HG03025 (cell line): ENCODE data around the gene ENOX1.
A peak's percentile ranks its signal among the peaks of the same experiment; 100 is the strongest.

Experiments
- ATAC-seq: cut with Tn5 transposase; IDR thresholded peaks from one replicate; pipeline ENCODE4 v1.9.1; 2021; ENCODE audit warnings: mild to moderate bottlenecking, moderate library complexity; ENCODE audit not compliant: unreplicated experiment, low FRiP score

ENOX1 gene

DNA sequence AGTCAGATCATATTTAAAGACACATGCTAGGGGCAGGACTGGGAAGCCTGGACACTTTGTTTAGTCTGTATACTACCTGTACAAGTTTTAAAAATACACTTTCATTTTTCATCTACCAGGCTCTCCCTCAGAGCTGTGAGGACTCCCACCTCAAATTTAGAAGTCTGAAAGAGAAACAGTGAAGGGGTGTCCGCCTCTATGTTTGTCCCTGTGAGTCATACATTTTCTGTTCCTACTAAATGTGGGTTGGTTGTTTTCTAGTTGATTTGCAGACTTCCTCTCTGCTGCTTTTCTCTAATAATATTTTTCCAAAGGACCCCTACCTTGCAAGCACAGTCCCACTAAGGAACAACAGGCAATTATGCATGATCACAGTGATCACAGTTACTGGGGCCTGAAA is 110.5 kb downstream of the ENOX1 start:
- ATAC-seq, result peak; percentile 96

GRCh38 chr13:43675577-43675976 is 111.2 kb downstream of the ENOX1 start:
- no peak for ATAC-seq

- no peak for ATAC-seq
Observed at GRCh38 chr13:43669964-43670363, 116.8 kb downstream of the ENOX1 start.

DNA sequence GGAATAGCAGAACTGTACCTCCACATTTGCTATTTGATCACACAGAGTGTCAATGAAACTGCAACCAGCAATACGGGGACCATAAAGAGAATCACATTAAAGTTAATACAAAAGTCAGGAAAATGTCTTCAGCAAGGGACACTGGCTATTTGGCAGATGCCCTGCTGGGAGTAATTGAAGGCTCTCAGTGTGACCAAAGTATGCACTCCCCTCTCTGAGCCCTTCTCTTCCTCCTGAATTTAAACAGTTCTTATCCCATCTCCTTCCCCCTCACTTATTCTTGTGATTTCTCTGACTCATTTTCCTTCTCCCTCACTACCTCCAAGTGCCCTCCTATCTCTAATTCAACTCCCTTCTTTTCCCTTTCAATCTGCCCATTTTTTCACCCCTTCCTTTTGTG is 117.7 kb downstream of the ENOX1 start:
- no peak for ATAC-seq

GRCh38 chr13:43666403-43666802 is 120.4 kb downstream of the ENOX1 start:
- ATAC-seq, result no peak

GRCh38 chr13:43665388-43665787 is 121.4 kb downstream of the ENOX1 start:
- no peak for ATAC-seq

- ATAC-seq, result no peak
Observed at GRCh38 chr13:43664700-43665191, 122.0 kb downstream of the ENOX1 start.

GRCh38 chr13:43663474-43664090 is 123.2 kb downstream of the ENOX1 start:
- no peak for ATAC-seq

DNA sequence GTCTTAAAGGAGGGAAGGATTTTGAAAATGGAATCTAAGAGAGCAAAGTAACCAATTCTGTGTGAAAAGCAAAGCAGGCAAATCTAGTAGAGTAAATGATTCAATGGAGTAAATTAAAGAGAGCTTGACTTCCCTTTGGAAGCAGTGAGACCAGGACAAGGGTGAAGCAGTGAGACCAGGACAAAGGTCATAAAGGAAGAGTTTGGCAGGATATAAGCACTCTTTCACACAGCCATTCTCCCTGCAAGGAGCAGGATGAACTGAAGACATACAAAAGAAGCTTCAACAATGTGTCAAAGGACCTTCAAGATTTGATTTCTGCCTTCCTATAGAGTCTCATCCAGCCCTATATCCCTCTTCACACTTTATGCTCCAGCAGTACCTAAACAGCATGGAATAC is 123.8 kb downstream of the ENOX1 start:
- ATAC-seq, result no peak

DNA sequence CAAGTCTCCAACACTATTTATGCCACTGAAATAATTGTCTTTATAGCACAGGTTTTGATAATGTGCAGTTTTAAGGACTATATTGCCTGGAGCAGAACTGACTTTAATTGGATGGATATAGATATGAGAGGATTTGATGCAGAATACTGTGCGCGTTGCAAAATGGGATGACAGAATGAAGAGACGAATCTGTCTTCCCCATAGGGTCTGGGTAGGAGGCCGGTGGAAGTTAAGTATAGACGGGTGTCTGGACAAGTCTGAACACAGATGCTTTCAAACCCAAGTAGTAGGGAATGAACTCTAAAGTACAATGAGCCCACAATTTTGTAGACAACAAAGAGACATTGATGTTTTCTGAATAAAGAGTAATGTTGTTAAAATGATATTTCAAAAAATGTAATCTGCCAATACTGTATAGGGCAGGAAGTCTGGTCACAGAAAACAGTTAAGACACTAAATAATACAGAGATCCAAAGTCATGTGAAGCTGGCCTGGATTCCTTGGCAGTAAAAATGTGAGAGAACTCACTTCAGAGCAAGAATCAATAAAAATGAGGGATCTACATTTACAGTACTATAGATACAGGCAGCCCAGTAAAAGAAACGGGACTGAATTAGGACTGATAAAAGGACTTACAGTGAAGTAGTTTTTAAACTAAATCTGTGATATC is 125.5 kb downstream of the ENOX1 start:
- ATAC-seq, result no peak

GRCh38 chr13:43657485-43657884 is 129.3 kb downstream of the ENOX1 start:
- ATAC-seq, result no peak

GRCh38 chr13:43653980-43654379 is 132.8 kb downstream of the ENOX1 start:
- ATAC-seq, result no peak

- no peak for ATAC-seq
Observed at GRCh38 chr13:43653395-43653794, 133.4 kb downstream of the ENOX1 start.

- no peak for ATAC-seq
Observed at GRCh38 chr13:43652760-43653159, 134.0 kb downstream of the ENOX1 start.

- no peak for ATAC-seq
Observed at GRCh38 chr13:43650882-43651281, 135.9 kb downstream of the ENOX1 start.

DNA sequence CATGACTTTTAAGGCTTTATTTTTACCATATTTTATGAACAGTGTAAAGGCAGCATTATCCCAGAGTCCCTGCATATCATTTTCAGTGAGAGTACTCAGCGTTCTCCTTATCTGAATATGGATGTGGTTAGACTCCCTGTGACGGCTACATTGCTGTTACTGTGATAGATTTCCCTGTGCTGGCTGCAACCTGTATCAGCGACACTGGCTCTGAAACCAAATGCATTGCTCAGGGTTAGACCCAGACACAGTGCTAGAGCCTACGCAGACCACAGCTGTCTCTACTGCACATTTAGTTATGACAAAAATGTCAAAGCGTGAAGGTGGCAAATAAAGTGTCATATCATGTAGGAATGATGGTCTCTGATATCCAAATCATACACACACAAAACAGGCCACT is 138.0 kb downstream of the ENOX1 start:
- ATAC-seq, result no peak

GRCh38 chr13:43647471-43647870 is 139.3 kb downstream of the ENOX1 start:
- ATAC-seq, result no peak

GRCh38 chr13:43640476-43640875 is 146.3 kb downstream of the ENOX1 start:
- no peak for ATAC-seq

- ATAC-seq, result no peak
Observed at GRCh38 chr13:43631106-43631505, 155.7 kb downstream of the ENOX1 start.

DNA sequence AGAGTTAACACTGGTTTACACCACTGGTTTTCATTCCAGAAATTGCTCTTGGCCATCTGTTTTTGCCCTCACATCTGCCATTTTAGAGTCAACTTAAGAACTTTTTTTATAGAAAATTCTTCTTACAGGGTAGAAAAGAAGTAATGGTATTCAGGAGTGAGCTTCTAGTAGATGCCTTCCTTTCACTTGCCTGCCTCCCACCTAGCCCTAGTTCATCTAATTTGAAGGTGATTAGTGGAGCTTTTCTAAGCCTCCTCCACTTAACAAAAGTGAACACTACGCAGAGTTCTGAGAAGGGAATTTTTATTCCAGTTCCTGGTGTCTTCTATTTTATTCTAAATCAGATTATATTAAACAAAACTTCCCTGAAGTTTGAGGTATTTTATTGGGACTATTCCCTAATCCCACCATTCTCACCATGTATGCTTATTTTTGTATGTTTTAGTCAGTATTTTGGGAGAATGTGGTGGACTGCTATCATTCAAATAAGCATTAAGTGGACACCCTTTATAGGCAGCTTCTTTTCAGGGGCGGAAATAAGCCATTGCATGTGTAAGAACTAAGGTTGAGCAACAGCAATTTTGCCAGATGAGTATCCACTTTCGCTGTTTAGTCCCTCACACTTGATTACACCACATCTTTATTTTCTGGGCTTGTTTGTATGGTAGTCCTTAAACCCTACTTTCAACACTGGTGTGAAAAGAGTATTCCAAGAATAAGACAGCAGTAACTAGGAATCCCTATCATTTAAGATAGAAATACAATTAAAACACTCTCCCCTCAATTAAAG is 156.9 kb downstream of the ENOX1 start:
- ATAC-seq, result no peak

GRCh38 chr13:43626994-43627393 is 159.8 kb downstream of the ENOX1 start:
- ATAC-seq, result no peak
